ENCODE results near the gene RBM18.

DNA sequence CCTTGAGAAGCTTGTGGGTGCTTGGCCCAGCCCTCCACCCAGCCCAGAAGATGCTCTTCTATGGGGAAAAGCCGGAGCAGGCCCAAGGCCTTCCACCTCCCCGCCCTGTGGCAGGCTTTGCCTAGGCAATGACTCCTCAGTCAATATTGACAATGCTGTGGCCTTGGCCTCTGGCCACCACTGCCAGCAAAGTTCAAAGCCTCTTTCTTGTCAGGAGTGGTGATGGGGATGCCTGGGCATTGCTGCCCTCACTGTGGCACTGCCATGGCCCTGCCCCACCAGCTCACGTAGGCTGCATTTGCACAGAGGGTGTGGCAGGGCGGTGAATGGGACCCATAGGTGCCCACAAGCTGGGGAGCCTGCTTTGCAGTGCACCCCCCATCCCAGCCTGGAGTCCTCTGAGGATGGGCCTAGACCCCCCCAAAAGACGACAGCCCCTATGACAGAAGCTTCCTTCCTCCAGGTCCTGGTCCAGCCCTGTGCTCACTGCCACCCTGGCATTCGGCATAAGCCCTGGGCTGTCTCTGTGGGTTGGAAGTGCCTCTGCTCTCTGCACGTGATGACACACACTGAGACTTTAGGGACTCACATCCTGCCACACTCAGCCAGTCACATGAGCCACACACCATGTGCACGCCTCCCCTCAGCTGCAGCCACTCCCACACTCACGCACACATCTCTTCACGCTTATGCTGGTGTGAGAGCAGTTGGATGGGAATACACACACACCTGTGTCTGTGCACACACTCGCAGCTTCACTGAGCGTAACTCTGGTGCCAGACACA is 73.9 kb downstream of the RBM18 start:
- TF ChIP-seq EZH2 (IDR thresholded peaks at IDR 0.05; ENCODE audit: insufficient read depth, poor library complexity, severe bottlenecking): no peak
- TF ChIP-seq EZH2phosphoT487 (IDR thresholded peaks at IDR 0.05; ENCODE audit: insufficient read depth, low read depth): no peak

Data from GM23248 (cell line).